A549 (cell line): ENCODE results near the gene PISD. TPM values are rescaled to one million over a fixed set of nuclear protein-coding genes. Genes with fewer than 3 reads are reported as not detected.

Experiments
- ATAC-seq, 2 experiments: fragments of 200-7000 bp in 1 of 2; fragments of >200 bp in 1 of 2; cut with Nextera tagmentation in 1 of 2; cut with Tn5 transposase in 1 of 2; 3 replicates each; pipeline versions ENCODE4 v1.8.0 to v1.9.1; 2018 to 2020; ENCODE audit warnings: mild to moderate bottlenecking in 1 of 2, moderate library complexity in 1 of 2
- CTCF ChIA-PET: fragments of 300-600 bp; sonication (Branson Sonifier 250); formaldehyde crosslinking; extraction: SDS; loops from one replicate; lab custom pipeline; 2021; ENCODE audit warnings: antibody characterized with exemption, inconsistent platforms; lab: Yijun Ruan, JAX
- POLR2A ChIA-PET: fragments of 350-600 bp; formaldehyde crosslinking; extraction: SDS; loops from one replicate; lab custom pipeline; 2021; ENCODE audit warnings: antibody characterized with exemption, inconsistent platforms; lab: Yijun Ruan, JAX
- DNase-seq, 2 experiments: peaks; one replicate each; pipeline versions ENCODE4 v3.0.0 to v3.0.0-alpha.2; 2011 to 2016; ENCODE audit warnings: low read depth in 1 of 2, low spot score in 1 of 2
- FAIRE-seq: peaks from 2 replicates; lab custom pipeline; 2011; peaks lifted over from hg19 to GRCh38; lab: Jason Lieb, UNC
- H3K27ac ChIP-seq, 2 experiments: fragments of >200 bp; sonication (Bioruptor Twin); formaldehyde crosslinking; 3 replicates each; pipeline ENCODE4 v1.5.1; 2016 to 2017
- H3K4me1 ChIP-seq: fragments of >200 bp; sonication (Bioruptor Twin); formaldehyde crosslinking; 3 replicates; pipeline ENCODE4 v1.6.1; 2016
- H3K4me2 ChIP-seq: fragments of >200 bp; sonication (Bioruptor Twin); formaldehyde crosslinking; 3 replicates; pipeline ENCODE4 v1.6.1; 2016
- H3K4me3 ChIP-seq: fragments of >200 bp; sonication (Bioruptor Twin); formaldehyde crosslinking; 3 replicates; pipeline ENCODE4 v1.5.1; 2016
- H3K9me3 ChIP-seq: fragments of >200 bp; sonication (Bioruptor Twin); formaldehyde crosslinking; 3 replicates; pipeline ENCODE4 v1.6.1; 2016
- BHLHE40 ChIP-seq: IDR thresholded peaks from 2 replicates; pipeline ENCODE4 v1.6.1; 2012; ENCODE audit warnings: low read depth, low read length, inconsistent platforms
- CBX2 ChIP-seq: fragments of 200-600 bp; sonication (generic); IDR thresholded peaks from 2 replicates; pipeline ENCODE4 v1.6.1; 2016; ENCODE audit warnings: low read depth, mild to moderate bottlenecking, borderline replicate concordance
- CBX8 ChIP-seq: fragments of 200-600 bp; sonication (generic); IDR thresholded peaks from 2 replicates; pipeline ENCODE4 v1.6.1; 2016
- EHF ChIP-seq: fragments of 250-450 bp; sonication (Bioruptor Pico); IDR thresholded peaks from 2 replicates; pipeline ENCODE4 v1.5.0; 2020; ENCODE audit warnings: mild to moderate bottlenecking
- FOXS1 ChIP-seq: fragments of 250-450 bp; sonication (Bioruptor Pico); IDR thresholded peaks from 2 replicates; pipeline ENCODE4 v1.5.0; 2020; ENCODE audit warnings: mild to moderate bottlenecking, moderate library complexity
- GATA3 ChIP-seq: IDR thresholded peaks from 2 replicates; pipeline ENCODE4 v1.6.1; 2012; ENCODE audit warnings: borderline replicate concordance
- HEYL ChIP-seq: fragments of 250-450 bp; sonication (Bioruptor Pico); IDR thresholded peaks from 2 replicates; pipeline ENCODE4 v1.8.0; 2021; ENCODE audit warnings: mild to moderate bottlenecking, moderate library complexity
- HOXA7 ChIP-seq: fragments of 250-450 bp; sonication (Bioruptor Pico); IDR thresholded peaks from 2 replicates; pipeline ENCODE4 v1.5.0; 2020; ENCODE audit warnings: mild to moderate bottlenecking, moderate library complexity
- KDM1A ChIP-seq: fragments of 200-600 bp; sonication (generic); IDR thresholded peaks from 2 replicates; pipeline ENCODE4 v1.6.1; 2016; ENCODE audit warnings: low read depth, mild to moderate bottlenecking
- NFE2L2 ChIP-seq: fragments of 150-350 bp; conservative IDR thresholded peaks from 2 replicates; pipeline ENCODE4 v1.6.1; 2014; ENCODE audit warnings: low read length
- NR3C1 ChIP-seq: fragments of >200 bp; sonication (Bioruptor Twin); formaldehyde crosslinking; IDR thresholded peaks from 3 replicates; pipeline ENCODE4 v1.6.1; 2017
- PHF8 ChIP-seq: fragments of 200-600 bp; sonication (generic); IDR thresholded peaks from 2 replicates; pipeline ENCODE4 v1.6.1; 2016; ENCODE audit warnings: low read depth, mild to moderate bottlenecking, antibody characterized with exemption, moderate library complexity, borderline replicate concordance
- REST ChIP-seq: fragments of 200-600 bp; sonication (generic); IDR thresholded peaks from 2 replicates; pipeline ENCODE4 v1.6.1; 2016; ENCODE audit warnings: antibody characterized with exemption, mild to moderate bottlenecking, moderate library complexity
- RNF2 ChIP-seq: fragments of 200-600 bp; sonication (generic); IDR thresholded peaks from 2 replicates; pipeline ENCODE4 v1.6.1; 2016; ENCODE audit warnings: low read depth, mild to moderate bottlenecking, antibody characterized with exemption, moderate library complexity, borderline replicate concordance
- SREBF2 ChIP-seq: fragments of 450-650 bp; IDR thresholded peaks from 2 replicates; pipeline ENCODE4 v1.6.1; 2014; ENCODE audit warnings: mild to moderate bottlenecking, moderate library complexity
- TFCP2L1 ChIP-seq: fragments of 250-450 bp; sonication (Bioruptor Pico); IDR thresholded peaks from 2 replicates; pipeline ENCODE4 v1.5.0; 2021; ENCODE audit warnings: mild to moderate bottlenecking
- TP53 ChIP-seq: fragments of 250-450 bp; sonication (Bioruptor Pico); IDR thresholded peaks from 2 replicates; pipeline ENCODE4 v1.5.0; 2021; ENCODE audit warnings: mild to moderate bottlenecking, moderate library complexity
- USF2 ChIP-seq: fragments of 450-650 bp; IDR thresholded peaks from 2 replicates; pipeline ENCODE4 v1.6.1; 2014; ENCODE audit warnings: antibody characterized with exemption
- ZNF302 ChIP-seq: fragments of 250-450 bp; sonication (Bioruptor Pico); IDR thresholded peaks from 2 replicates; pipeline ENCODE4 v1.9.0; 2021; ENCODE audit warnings: inconsistent platforms, mild to moderate bottlenecking, moderate library complexity
- WGBS: methylation state at CpG from one replicate; pipeline ENCODE4 v1.1.6; 2017; ENCODE audit errors: missing lambda C conversion rate; 5-methylcytosine and 5-hydroxymethylcytosine counted together
- polyA plus RNA-seq, 4 experiments: library from polyadenylated mRNA; depleted of rRNA in 3 of 4; stranded (reverse); fragments of >200 nt; fragmentation: RNase III in 1 of 4; extraction: RNeasy Plus Mini Kit Qiagen cat#74134 plus additional on column Dnase treatment in 1 of 4; gene quantifications; 2 replicates in 3 of 4; 3 replicates in 1 of 4; pipeline ENCODE4 v1.2.3, GENCODE V29; 2011 to 2017

PISD gene
- polyA plus RNA-seq, 2 of the 4 experiments (the other 2 are of a cell fraction), result 11.0 to 17.3 TPM

GRCh38 chr22:31626427-31627150 lies 35.4 kb downstream of the PISD start:
- 95% methylated on average over 4 of the region's 15 CpGs for WGBS
- ATAC-seq, result no peak
- POLR2A ChIA-PET, result interaction anchor here (0.6 kb wide), 1 partner anchor 8 kb away, joined by 4 read pairs; no protein-coding TSS in a partner anchor
- no peak for FAIRE-seq
- H3K4me3 ChIP-seq, result no peak overlapping the region
- H3K9me3 ChIP-seq, result no peaks in the 10 kb centered on the region
- TF ChIP-seq NR3C1, result no peak
- no peak for TF ChIP-seq HOXA7 (CRISPR knock-in tag)
- no peak for TF ChIP-seq KDM1A
- no peak for TF ChIP-seq REST
- TF ChIP-seq SREBF2, result no peak
- no peak for TF ChIP-seq CBX2
- TF ChIP-seq BHLHE40, result no peak
- no peak for TF ChIP-seq EHF (CRISPR knock-in tag)
- no peak for TF ChIP-seq ZNF302 (CRISPR knock-in tag)
- TF ChIP-seq USF2, result no peak
- TF ChIP-seq FOXS1 (CRISPR knock-in tag), result no peak
- no peak for TF ChIP-seq HEYL (CRISPR knock-in tag)
- TF ChIP-seq GATA3, result no peak
- TF ChIP-seq RNF2, result no peak
- TF ChIP-seq TP53 (CRISPR knock-in tag), result no peak
- no peak for TF ChIP-seq NFE2L2
- no peak for TF ChIP-seq CBX8
- no peak for TF ChIP-seq TFCP2L1 (CRISPR knock-in tag)
- no peak overlapping the region for H3K27ac ChIP-seq
- CTCF ChIA-PET, result interaction anchor here (0.8 to 2.1 kb wide), 4 partner anchors 13 to 70 kb away, joined by 3 to 8 read pairs (median 4); no protein-coding TSS in a partner anchor
- H3K4me1 ChIP-seq, result peaks cover 10% of the 10 kb centered on the region; the same call in 1 of the 3 replicates
- DNase-seq, result no peak
- H3K4me2 ChIP-seq, result no peak overlapping the region

DNA sequence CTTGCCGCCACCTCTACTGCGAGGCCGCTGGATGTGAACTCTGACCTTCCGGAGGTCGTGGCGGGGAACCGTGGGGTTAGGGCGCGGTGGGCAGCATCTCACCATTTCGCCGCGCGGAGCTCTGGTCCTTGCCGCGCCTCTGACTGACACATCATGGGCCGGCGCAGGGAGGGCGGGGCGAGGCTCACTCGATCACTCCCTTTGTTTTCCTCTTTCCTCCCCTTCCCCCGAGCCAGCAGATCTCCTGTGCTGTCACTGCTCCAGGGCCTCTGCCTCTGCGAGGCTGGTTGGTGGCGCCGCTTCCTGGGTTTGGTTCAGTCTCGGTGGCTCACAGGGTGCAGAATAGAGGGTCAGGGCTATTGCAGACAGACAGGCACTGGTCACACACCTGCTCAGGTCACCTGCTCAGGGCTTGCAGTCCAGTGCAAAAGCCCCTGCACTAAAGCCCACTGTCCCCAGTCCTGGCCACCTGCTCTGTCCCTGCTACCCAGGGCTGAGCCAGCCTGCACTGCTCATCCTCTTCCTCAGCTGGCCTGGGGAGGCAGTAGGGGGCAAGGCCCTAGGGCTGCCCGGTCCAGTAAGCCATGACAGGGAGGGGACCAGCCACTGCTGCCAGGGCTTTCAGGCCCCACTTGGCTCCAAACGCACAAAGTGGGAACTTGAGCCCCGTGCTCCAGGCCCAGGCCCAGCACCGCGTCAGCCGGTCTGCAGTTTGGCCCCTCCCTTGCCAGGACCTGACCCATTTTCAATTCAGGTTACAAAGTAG lies 36.2 kb downstream of the PISD start:
- H3K4me2 ChIP-seq, result no peak overlapping the region
- no peaks in the 10 kb centered on the region for H3K9me3 ChIP-seq
- no peak for FAIRE-seq
- CTCF ChIA-PET, result interaction anchor here (0.8 to 1.3 kb wide), 3 partner anchors 24 to 88 kb away, joined by 3 read pairs; no protein-coding TSS in a partner anchor
- ATAC-seq, result no peak
- WGBS, result 89% methylated on average over 31 of the region's 31 CpGs
- DNase-seq, result no peak
- H3K27ac ChIP-seq, result no peak overlapping the region
- POLR2A ChIA-PET, result no interaction called here
- no peak for TF ChIP-seq PHF8
- TF ChIP-seq, all 56 proteins: peak for 0
- H3K4me3 ChIP-seq, result no peak overlapping the region
- peaks cover 5% of the 10 kb centered on the region; the same call in 1 of the 3 replicates for H3K4me1 ChIP-seq
